Measurements from ENCODE around the gene OPCML. TPM values are rescaled to one million over a fixed set of nuclear protein-coding genes. Genes with fewer than 3 reads are reported as not detected.

OPCML gene
- total RNA-seq, 2 donors from 2014 or later = 0.34 TPM; not detected in 1

DNA sequence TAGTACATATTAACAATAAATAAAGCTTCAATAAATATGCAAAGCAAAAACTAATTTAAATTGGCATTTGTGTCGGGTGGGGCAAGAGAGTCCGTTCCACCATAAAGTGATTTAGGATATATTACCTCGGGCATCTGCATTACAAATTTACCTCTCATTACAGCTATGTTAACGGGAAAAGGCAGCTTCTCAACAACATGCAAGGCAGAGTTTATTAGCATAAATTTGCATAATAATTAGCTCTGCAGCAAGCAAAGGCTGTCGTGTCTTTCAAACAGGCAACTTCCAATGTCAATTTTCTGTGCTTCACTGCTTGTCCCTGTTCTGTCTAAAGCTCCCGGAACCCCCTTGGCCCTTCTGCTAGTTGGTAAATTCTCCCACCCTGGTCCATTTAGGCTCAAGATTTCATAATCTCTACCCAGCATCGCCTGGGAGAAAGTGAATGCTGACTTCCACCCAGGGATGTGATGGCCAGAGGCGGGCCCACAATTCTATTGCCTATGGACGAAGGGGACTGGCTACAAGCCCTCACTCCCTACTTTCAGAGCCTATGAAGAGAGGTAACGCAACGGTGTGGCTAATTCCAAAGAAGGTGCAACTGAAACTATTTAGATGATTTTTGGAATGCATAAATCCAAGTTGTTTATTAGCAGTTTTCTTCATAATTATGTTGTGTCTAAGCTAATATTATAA lies 462.1 kb downstream of the OPCML start:
- no peak for TF ChIP-seq POLR2AphosphoS5 (IDR thresholded peaks at IDR 0.05)
- TF ChIP-seq, protein P1, sequence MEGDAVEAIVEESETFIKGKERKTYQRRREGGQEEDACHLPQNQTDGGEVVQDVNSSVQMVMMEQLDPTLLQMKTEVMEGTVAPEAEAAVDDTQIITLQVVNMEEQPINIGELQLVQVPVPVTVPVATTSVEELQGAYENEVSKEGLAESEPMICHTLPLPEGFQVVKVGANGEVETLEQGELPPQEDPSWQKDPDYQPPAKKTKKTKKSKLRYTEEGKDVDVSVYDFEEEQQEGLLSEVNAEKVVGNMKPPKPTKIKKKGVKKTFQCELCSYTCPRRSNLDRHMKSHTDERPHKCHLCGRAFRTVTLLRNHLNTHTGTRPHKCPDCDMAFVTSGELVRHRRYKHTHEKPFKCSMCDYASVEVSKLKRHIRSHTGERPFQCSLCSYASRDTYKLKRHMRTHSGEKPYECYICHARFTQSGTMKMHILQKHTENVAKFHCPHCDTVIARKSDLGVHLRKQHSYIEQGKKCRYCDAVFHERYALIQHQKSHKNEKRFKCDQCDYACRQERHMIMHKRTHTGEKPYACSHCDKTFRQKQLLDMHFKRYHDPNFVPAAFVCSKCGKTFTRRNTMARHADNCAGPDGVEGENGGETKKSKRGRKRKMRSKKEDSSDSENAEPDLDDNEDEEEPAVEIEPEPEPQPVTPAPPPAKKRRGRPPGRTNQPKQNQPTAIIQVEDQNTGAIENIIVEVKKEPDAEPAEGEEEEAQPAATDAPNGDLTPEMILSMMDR (IDR thresholded peaks at IDR 0.05) = no peak
- no peak for TF ChIP-seq POLR2A (IDR thresholded peaks at IDR 0.05)
- H3K27ac ChIP-seq = no peak overlapping the region
- no peaks in the 10 kb centered on the region for H3K4me1 ChIP-seq (replicated peaks)
- intact Hi-C loops (cut with DNase I) = no loop called here
- no peak for DNase-seq (ENCODE audit: low spot score)
- 61% methylated on average over 11 of the region's 11 CpGs for WGBS
- peaks cover 9% of the 10 kb centered on the region for H3K27me3 ChIP-seq (replicated peaks; ENCODE audit: insufficient read depth)
- no peaks in the 10 kb centered on the region for H3K36me3 ChIP-seq
- no peaks in the 10 kb centered on the region for H3K9me3 ChIP-seq
- no peak overlapping the region for H3K4me3 ChIP-seq

DNA sequence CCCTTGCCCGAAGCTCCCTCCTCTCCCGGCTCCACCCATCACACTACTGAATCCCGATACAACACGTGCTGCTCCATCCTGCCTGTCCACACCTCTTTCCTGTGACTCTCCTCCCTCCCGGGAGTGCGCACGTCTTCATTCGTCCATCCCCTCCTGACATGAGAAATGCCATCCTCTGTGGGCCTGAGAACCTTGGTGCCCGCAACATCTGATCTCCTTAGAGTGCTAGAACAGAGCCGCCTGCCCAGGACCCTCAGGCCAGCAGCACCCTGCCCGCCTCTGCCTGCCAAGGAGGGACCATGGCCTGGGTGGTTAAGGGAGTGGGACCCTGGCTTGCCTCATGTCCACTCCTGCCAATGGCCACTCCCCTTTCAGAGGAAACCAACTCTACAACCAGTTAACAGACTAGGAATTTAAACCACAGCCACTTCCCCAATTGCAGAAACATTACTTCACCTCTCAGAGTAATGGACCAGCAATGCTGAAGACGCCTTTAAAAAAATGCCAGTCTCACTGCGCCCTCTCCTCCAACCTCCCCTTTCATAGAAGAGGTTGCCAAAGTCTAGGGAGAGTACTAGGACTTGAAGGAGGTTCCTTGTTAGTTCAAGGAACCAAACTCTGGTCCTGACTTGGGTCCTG lies 466.3 kb downstream of the OPCML start:
- H3K36me3 ChIP-seq = no peaks in the 10 kb centered on the region
- H3K4me1 ChIP-seq (replicated peaks) = no peaks in the 10 kb centered on the region
- H3K27ac ChIP-seq = no peak overlapping the region
- no peaks in the 10 kb centered on the region for H3K9me3 ChIP-seq
- no peak for DNase-seq (ENCODE audit: low spot score)
- TF ChIP-seq, protein P1 (IDR thresholded peaks at IDR 0.05) = no peak
- no peak for TF ChIP-seq POLR2A (IDR thresholded peaks at IDR 0.05)
- TF ChIP-seq POLR2AphosphoS5 (IDR thresholded peaks at IDR 0.05) = no peak
- intact Hi-C loops (cut with DNase I) = no loop called here
- 90% methylated on average over 13 of the region's 13 CpGs for WGBS
- no peak overlapping the region for H3K4me3 ChIP-seq
- H3K27me3 ChIP-seq (replicated peaks; ENCODE audit: insufficient read depth) = peaks cover 6% of the 10 kb centered on the region

DNA sequence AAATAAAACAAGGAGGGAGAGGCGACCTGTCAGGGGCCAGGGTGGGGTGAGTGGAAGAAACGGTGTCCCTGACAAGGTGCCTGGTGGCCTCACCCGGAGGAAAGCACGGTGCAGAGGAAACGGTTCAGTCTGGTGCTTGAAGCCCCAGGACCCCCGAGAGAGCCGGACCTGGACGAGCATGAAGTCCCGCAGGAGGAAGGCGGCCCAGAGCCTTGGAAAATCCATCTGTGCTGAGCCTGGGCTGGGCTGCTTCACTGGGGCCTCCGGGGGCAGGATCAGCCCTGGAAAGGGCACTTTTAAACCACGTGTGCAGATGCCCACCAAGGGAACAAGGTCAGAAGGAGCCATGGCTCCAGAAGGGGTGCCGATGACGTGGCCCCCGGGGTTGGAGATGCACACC lies 467.3 kb downstream of the OPCML start:
- intact Hi-C loops (cut with DNase I) = no loop called here
- Histone ChIP-seq H3K9me3 (no peaks in the 10 kb centered on the region), H3K27ac (no peak overlapping the region), H3K27me3 (replicated peaks; ENCODE audit: insufficient read depth) (peaks cover 1% of the 10 kb centered on the region), H3K4me3 (peak overlapping the region in 1 of 2 donors; percentile 31), H3K36me3 (no peaks in the 10 kb centered on the region), H3K4me1 (replicated peaks) (no peaks in the 10 kb centered on the region)
- 85% methylated on average over 15 of the region's 15 CpGs for WGBS
- TF ChIP-seq POLR2AphosphoS5 (IDR thresholded peaks at IDR 0.05) = no peak
- TF ChIP-seq POLR2A (IDR thresholded peaks at IDR 0.05) = no peak
- TF ChIP-seq, protein P1 (IDR thresholded peaks at IDR 0.05) = no peak
- no peak for DNase-seq (ENCODE audit: low spot score)

DNA sequence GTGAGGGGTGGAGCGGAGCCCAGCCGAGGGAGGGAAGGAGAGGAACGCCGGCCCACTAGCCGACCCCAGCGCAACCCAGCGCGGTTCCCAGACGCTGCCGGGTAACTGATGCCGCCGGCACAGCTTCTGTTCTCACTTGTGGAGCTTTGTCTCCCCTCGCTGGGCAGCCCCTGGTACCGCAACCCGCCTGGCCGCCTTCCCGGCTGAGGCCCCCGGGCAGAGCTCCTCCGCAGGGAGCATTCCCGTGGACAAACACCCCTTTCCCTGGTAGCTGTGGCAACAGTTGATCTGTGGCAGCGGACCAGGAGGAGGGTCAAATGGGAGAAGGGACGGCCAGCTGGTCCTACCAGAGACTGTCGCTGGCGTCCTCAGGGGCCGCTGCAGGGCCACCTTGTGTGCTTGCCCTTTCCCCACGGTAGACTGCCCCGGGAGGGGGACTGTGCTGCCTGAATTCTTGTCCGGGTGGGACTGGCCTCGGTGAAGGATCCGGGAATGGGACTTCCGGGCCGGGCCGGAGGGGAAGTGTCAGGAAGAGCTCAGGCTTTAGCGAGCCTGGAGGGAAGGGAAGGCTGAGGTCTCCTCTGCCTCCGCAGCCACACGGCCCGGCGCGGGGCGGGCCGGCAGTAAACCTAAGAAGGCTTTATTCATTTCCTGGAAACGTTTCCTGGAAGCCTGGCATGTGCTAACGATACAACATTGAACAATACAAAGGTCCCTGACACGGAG lies 468.0 kb downstream of the OPCML start:
- intact Hi-C loops (cut with DNase I) = no loop called here
- DNase-seq (ENCODE audit: low spot score) = no peak
- Histone ChIP-seq H3K4me3 (peak overlapping the region; percentile 24 to 31), H3K36me3 (no peaks in the 10 kb centered on the region), H3K4me1 (replicated peaks) (no peaks in the 10 kb centered on the region), H3K27me3 (replicated peaks; ENCODE audit: insufficient read depth) (peaks cover 1% of the 10 kb centered on the region), H3K27ac (no peak overlapping the region), H3K9me3 (no peaks in the 10 kb centered on the region)
- WGBS = 3% methylated on average over 44 of the region's 44 CpGs
- no peak for TF ChIP-seq POLR2A (IDR thresholded peaks at IDR 0.05)
- TF ChIP-seq, protein P1 (IDR thresholded peaks at IDR 0.05) = peak in 2 of 4 experiments; percentile 37 to 45

Measured in prostate gland (tissue), 2 donors.